GM19452 (cell line): Measurements from ENCODE around the gene MUC13.

Source experiments
- ATAC-seq: cut with Tn5 transposase; IDR thresholded peaks from one replicate; pipeline ENCODE4 v1.9.1; 2021; ENCODE audit not compliant: unreplicated experiment

The MUC13 gene

GRCh38 chr3:124950026-124950425 lies 15.5 kb upstream of the MUC13 start:
- ATAC-seq: no peak

- ATAC-seq: no peak
These were observed 8.1 kb upstream of the MUC13 start for GRCh38 chr3:124942613-124943012.

- no peak for ATAC-seq
These were observed 7.2 kb upstream of the MUC13 start for GRCh38 chr3:124941771-124942170.

GRCh38 chr3:124939661-124940060 lies 5.1 kb upstream of the MUC13 start:
- ATAC-seq: no peak

GRCh38 chr3:124938896-124939295 lies 4.3 kb upstream of the MUC13 start:
- no peak for ATAC-seq

GRCh38 chr3:124937049-124937448 lies 2.5 kb upstream of the MUC13 start:
- ATAC-seq: no peak

GRCh38 chr3:124935794-124936542 lies 1.4 kb upstream of the MUC13 start:
- ATAC-seq: no peak

- ATAC-seq: no peak
These were observed 713 bp upstream of the MUC13 start for GRCh38 chr3:124935264-124935663.

GRCh38 chr3:124928333-124929202 lies 6.0 kb downstream of the MUC13 start:
- no peak for ATAC-seq

- peak; percentile 84 for ATAC-seq
These were observed 6.9 kb downstream of the MUC13 start for GRCh38 chr3:124927574-124928045.

- ATAC-seq: no peak
These were observed 8.0 kb downstream of the MUC13 start for GRCh38 chr3:124926426-124927101.

GRCh38 chr3:124924741-124925140 lies 9.8 kb downstream of the MUC13 start:
- ATAC-seq: no peak

GRCh38 chr3:124923833-124924232 lies 10.7 kb downstream of the MUC13 start:
- no peak for ATAC-seq

- no peak for ATAC-seq
These were observed 13.8 kb downstream of the MUC13 start for GRCh38 chr3:124920718-124921117.

GRCh38 chr3:124919756-124920155 lies 14.8 kb downstream of the MUC13 start:
- ATAC-seq: no peak

- ATAC-seq: no peak
These were observed 16.0 kb downstream of the MUC13 start for GRCh38 chr3:124918524-124918923.

GRCh38 chr3:124916837-124917409 lies 17.6 kb downstream of the MUC13 start:
- no peak for ATAC-seq

- no peak for ATAC-seq
These were observed 19.3 kb downstream of the MUC13 start for GRCh38 chr3:124915254-124915653.

GRCh38 chr3:124907957-124908356 lies 26.6 kb downstream of the MUC13 start:
- ATAC-seq: no peak

- no peak for ATAC-seq
These were observed 29.6 kb downstream of the MUC13 start for GRCh38 chr3:124904835-124905492.
